GM23248 (cell line): ENCODE results near the gene LRRK2.

Source experiments
- EZH2 ChIP-seq: fragments of 200-600 bp; sonication (generic); IDR thresholded peaks from 2 replicates; pipeline ENCODE4 v1.6.1; 2018; ENCODE audit warnings: antibody characterized with exemption, mild to moderate bottlenecking; ENCODE audit not compliant: insufficient read depth, poor library complexity, severe bottlenecking
- EZH2phosphoT487 ChIP-seq: fragments of 200-600 bp; sonication (generic); IDR thresholded peaks from 2 replicates; pipeline ENCODE4 v1.6.1; 2018; ENCODE audit warnings: antibody characterized with exemption, moderate library complexity, mild to moderate bottlenecking, low read depth; ENCODE audit not compliant: insufficient read depth

- no peak for TF ChIP-seq EZH2
- TF ChIP-seq EZH2phosphoT487: no peak
Measured at GRCh38 chr12:40225984-40226602, 1.3 kb downstream of the LRRK2 start.
